ENCODE measurements around the gene BACH2.
A peak's percentile ranks its signal among the peaks of the same experiment; 100 is the strongest.
"Not testable (repeated sequence)": the region's sequence is repeated elsewhere in the genome, so short reads cannot be mapped to it uniquely, and the experiment has no call there.

BACH2 gene

DNA sequence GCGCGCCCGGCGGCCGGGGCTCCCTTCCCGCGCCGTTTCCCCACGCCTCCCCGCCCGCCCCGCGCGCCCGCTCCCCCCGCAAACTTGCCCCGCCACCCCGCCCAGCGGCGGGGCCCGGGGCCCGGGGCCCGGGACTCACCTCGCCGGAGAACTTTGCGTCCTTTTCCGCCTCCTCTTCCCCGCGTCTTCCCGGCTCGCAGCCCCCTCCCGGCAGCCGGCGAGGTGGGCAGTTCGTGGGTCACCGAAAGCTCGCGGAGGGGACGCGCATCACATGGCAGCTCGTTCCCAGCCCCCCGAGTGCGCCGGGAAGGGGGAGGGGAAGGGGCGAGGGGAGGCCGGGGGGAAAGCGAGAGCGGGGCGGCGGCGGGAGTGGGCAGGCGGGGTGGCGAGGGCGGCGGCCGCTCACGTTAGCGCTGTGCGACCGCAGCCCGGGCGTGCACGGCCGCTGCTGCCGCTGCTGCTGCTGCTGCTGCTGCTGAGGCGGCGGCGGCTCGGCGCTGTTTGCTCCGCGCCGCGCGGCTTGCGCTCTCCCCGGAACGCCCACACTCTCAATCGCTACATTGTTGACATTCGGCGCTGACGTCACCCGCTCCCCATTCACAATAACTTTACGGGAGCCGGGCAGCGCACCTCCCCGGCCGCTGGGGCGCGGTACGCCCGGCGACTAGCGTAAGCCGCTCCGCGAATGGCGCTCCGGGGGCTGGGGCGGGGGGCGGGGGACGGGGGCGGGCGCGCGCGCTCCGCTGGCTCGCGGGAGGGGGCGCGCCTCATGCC lies at the start of gene BACH2:
BACH2 (minus strand) TSS at position 503 of the 774 bp plus-strand sequence. CDS start 287,999 bp downstream, outside the sequence.
- H3K4me3 ChIP-seq (ENCODE audit: low read depth, low read length) = no peak within 1 kb of the TSS
- TF ChIP-seq, protein P1, sequence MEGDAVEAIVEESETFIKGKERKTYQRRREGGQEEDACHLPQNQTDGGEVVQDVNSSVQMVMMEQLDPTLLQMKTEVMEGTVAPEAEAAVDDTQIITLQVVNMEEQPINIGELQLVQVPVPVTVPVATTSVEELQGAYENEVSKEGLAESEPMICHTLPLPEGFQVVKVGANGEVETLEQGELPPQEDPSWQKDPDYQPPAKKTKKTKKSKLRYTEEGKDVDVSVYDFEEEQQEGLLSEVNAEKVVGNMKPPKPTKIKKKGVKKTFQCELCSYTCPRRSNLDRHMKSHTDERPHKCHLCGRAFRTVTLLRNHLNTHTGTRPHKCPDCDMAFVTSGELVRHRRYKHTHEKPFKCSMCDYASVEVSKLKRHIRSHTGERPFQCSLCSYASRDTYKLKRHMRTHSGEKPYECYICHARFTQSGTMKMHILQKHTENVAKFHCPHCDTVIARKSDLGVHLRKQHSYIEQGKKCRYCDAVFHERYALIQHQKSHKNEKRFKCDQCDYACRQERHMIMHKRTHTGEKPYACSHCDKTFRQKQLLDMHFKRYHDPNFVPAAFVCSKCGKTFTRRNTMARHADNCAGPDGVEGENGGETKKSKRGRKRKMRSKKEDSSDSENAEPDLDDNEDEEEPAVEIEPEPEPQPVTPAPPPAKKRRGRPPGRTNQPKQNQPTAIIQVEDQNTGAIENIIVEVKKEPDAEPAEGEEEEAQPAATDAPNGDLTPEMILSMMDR (IDR thresholded peaks at IDR 0.05; ENCODE audit: borderline replicate concordance, insufficient read depth, low read depth, low read length) = 0 out of 2 replicates have a peak, but pooled peaks have one; percentile 1

DNA sequence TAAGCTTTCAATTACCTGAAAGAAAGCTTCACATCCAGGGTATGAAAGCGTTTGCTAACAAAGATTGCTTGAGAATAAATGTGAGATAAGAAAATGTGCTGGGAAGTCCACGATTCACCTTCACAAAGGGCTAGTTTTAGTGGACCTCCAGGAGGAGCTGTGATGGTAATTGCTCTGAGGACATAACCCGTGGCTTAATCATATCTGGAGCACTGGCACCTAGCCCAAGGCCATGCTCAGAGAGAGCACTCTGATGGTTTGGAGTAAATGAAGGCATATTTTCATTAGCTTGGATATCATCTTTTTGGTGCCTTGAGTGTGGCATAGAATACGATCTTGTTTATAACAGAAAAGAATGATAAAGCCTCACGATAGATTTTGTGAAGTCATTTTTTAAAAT lies 46.9 kb upstream of the BACH2 start:
- H3K4me3 ChIP-seq (ENCODE audit: low read depth, low read length) = no peak overlapping the region
- TF ChIP-seq, protein P1 (IDR thresholded peaks at IDR 0.05; ENCODE audit: borderline replicate concordance, insufficient read depth, low read depth, low read length) = no peak

DNA sequence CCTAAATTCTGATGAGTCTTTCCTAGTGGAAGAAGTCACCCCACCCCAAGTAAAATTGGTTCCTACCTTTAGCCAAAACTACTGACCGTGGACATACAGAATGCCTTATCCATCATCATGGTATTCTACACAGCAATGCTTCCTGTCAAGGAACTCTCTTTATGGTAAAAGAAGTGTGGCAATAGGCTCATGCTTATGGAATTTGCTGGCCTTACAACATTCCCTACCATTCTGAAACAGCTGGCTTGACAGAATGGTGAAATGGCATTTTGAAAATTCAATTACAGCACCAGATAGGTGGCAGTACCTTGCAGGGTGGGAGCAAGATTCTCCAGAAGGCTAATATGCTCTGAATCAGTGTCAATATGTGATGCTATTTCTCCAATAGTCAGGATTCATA lies 41.8 kb upstream of the BACH2 start:
- TF ChIP-seq, protein P1 (IDR thresholded peaks at IDR 0.05; ENCODE audit: borderline replicate concordance, insufficient read depth, low read depth, low read length) = no peak

DNA sequence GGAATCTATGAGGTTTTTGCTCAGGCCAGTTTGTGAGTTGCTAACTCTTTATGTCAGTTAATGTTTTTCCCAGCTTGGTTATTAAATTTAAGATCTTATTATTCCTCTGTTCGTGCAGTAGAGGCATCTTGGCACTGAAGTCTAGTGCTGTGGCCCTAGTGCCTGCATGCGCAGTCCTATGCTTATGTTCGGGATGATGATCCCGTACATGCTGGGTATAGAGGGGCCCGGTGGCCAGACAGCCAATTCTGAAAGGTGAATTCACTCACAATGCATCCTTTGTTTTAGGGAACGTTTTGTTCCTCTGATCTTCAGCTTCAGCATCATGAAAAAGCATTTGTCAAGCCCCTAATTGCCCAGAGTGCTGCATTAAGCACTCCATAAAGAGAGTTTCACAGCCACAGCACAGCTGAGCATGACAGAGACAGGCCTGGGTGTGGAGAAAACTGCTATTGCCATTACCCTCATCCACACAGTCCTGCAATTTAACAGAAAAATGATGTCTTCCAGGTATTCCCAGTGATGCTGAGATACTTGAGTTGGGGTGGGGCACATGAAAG lies 39.8 kb upstream of the BACH2 start:
- H3K4me3 ChIP-seq (ENCODE audit: low read depth, low read length) = no peak overlapping the region
- TF ChIP-seq, protein P1 (IDR thresholded peaks at IDR 0.05; ENCODE audit: borderline replicate concordance, insufficient read depth, low read depth, low read length) = no peak

More for the DNA sequence above, 41.8 kb upstream of the BACH2 start:
- H3K4me3 ChIP-seq (ENCODE audit: low read depth, low read length) = no peak overlapping the region

DNA sequence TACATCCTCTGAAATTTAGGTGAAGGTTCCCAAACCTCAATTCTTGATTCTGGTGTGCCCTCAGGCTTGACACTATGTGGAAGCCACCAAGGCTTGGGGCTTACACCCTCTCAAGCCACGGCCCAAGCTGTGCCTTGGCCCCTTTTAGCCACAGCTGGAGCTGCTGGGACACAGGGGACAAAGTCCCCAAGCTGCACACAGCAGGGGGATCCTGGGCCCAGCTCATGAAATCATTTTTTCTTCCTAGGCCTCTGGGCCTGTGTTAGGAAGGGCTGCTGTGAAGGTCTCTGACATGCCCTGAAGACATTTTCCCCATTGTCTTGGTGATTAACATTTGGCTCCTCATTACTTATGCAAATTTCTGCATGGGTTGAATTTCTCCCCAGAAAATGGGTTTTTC lies 37.3 kb upstream of the BACH2 start:
- TF ChIP-seq, protein P1 (IDR thresholded peaks at IDR 0.05; ENCODE audit: borderline replicate concordance, insufficient read depth, low read depth, low read length) = no peak
- no peak overlapping the region for H3K4me3 ChIP-seq (ENCODE audit: low read depth, low read length)

DNA sequence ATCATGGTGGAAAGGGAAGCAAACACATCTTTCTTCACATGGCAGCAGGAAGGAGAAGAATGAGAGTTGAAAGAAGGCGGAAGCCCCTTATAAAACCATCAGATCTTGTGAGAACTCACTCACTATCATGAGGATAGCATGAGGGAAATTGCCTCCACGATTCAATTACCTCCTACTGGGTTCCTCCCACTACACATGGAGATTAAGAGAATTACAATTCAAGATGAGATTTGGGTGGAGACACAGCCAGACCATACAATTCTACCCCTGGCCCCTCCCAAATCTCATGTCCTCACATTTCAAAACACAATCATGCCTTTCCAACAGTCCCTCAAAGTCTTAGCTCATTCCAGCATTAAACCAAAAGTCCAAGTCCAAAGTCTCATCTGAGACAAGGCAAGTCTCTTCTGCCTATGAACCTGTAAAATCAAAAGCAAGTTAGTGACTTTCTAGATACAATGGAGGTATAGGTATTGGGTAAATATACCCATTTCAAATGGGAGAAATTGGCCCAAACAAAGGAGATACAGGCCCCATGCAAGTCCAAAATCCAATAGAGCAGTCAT lies 36.4 kb upstream of the BACH2 start:
- H3K4me3 ChIP-seq (ENCODE audit: low read depth, low read length) = not testable (repeated sequence)

DNA sequence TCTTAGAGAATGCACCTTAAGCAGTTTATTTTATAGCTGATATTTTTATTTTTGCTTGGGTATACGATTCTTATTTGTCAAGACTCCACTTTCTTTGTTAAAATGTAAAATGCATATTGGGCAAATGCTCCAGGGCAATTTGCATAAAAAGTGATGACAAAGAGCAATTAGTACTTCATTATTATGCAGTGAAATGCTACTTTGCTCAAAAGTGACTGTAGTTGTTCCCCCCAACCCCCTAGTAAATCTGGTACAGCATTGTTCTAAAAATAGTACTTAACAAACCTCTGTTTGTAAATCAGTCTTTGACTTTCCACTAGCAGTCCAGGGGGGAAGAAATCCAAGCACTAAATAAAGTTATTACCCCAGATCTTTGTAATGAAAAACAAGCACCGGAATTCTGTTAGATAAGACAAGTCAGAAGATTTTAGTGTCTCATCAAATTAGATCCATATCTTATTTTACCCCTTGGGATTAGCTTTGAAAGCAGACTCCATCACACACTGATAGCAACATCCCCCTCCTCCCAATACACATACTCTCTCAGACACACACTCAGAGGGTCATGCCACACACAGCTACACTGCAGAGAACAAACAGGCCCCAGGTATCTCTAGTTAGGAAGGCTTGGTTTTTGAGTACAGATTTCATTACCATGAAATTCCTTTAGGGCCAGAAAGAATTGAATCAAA lies 32.9 kb upstream of the BACH2 start:
- TF ChIP-seq, protein P1 (IDR thresholded peaks at IDR 0.05; ENCODE audit: borderline replicate concordance, insufficient read depth, low read depth, low read length) = no peak
- no peak overlapping the region for H3K4me3 ChIP-seq (ENCODE audit: low read depth, low read length)

Measured in GM12875 (cell line).